Activated CD8-positive, alpha-beta memory T cell treated with anti-CD3 and anti-CD28 coated beads for 48 hours (primary cell): Measurements from ENCODE around the gene MTF2.
A peak's percentile ranks its signal among the peaks of the same experiment; 100 is the strongest.
"Not testable (repeated sequence)": the region's sequence is repeated elsewhere in the genome, so short reads cannot be mapped to it uniquely, and the experiment has no call there.

ENCODE experiments used
- DNase-seq, 3 experiments: peaks; one replicate each; pipeline ENCODE4 v3.0.0-alpha.2; 2020; ENCODE audit warnings: low read depth in 2 of 3, low spot score in 2 of 3

Gene MTF2

DNA sequence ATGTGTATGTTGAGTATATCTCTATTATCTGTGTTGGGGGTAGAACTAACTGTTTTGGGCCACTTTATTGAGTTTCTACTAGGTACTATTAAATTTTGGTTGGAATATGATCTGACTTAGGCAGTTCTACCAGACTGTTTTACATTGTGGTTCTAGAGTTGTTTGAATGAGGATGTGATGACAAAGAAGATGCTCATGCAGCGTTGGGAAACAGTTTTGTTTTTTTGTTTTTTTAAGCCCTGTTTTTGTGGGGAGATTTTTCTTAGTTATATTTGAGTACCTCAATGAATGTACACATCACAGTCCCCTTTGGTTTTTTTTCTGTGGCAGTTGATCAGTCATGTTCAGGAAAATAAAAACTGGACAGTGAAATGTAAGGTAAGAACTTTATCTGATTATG lies 61.0 kb downstream of the MTF2 start:
- no peak for DNase-seq

DNA sequence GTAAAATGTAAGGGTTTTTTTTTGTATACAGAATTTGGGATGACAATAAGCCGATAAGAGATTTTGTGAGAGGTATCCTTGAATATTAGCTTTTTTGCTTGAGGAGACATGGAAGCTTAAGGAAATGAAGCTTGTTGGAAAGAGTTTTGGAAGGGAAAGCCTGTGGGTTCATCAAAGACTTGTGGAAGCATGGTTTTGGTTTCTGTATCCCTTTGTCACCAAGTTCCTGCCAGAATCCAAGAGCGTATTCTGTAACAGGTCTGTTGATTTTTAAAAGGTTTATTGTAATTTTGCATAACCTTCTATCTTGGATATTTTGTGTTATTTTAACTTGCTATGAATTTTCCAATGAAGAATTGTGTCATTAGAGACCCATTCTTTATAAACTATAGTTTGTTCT lies 63.1 kb downstream of the MTF2 start:
- DNase-seq = no peak

- no peak for DNase-seq
Observed at GRCh38 chr1:93143136-93143535, 64.1 kb downstream of the MTF2 start.

DNA sequence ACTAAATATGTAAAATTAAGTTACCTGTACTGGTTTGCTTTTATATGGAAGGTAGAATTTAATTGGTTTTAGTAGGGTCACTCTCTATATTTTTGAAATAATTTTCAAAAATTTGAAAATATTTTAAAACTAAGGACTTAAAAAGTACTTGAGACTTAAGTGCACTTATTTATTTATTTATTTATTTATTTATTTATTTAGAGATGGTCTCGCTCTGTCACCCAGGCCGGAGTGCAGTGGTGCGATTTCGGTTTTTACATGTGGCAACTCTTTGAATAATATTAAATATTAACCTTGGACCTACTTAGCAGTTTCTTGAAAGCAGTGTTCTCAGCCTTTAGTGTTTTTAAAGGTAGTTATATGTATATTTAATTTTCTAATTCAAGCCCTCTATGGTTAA lies 64.7 kb downstream of the MTF2 start:
- DNase-seq = no peak

GRCh38 chr1:93148001-93148400 lies 68.9 kb downstream of the MTF2 start:
- DNase-seq = no peak

- no peak for DNase-seq
Observed at GRCh38 chr1:93150729-93151128, 71.6 kb downstream of the MTF2 start.

GRCh38 chr1:93151474-93151873 lies 72.4 kb downstream of the MTF2 start:
- no peak for DNase-seq

DNA sequence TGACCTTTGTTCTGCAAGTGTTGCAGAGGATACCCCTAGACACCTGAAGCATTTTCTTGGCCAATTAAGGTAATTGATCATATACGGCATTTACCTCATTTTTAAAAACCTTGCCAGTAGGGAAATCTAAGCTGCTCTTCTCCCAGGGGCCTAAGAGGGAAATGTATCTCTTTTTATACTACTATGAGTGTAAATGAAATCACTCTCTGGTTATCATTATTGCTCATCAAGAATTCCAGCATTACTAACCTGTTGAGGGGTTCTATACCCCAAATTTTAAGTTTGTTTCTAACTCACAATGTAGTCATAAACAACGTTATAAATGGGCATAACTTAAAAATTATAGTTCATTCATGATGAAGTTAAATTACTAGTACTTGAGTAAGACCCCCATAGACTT lies 73.8 kb downstream of the MTF2 start:
- no peak for DNase-seq

DNA sequence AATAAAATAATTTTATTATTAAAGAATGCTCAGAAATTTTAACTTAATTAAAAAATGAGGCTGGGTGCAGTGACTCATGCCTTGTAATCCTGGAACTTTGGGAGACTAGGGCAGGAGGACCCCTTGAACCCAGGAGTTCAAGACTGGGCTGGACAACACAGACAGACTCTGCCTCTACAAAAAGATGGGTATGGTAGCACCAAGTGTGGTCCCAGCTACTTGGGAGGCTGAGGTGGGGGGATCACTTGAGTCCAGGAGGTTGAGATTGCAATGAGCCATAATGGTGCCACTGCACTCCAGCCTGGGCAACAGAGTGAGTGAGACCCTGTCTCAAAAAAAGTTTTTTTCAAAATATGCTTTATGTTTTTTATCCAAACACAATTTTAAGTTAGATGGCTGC lies 75.8 kb downstream of the MTF2 start:
- DNase-seq = no peak

- DNase-seq = no peak
Observed at GRCh38 chr1:93155335-93155734, 76.3 kb downstream of the MTF2 start.

DNA sequence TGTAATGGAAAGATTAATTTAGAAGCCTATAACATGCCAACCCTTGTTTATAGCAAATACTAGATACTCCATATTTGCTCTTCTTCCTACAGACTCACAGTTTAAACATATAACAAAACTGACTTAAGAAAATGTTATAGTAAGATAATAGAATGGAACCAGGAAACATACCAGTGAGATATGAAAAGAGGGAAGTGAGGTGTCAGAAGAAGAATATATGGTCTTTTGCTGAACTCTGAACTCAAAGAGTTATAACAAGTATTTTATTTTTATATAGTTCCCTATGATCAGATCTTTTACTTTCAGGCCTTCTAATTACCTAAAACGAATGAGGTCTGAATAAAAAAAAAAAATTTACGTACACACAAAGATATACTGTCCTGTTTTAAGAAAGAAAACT lies 80.3 kb downstream of the MTF2 start:
- DNase-seq = no peak

- DNase-seq = not testable (repeated sequence)
Observed at GRCh38 chr1:93163314-93163713, 84.2 kb downstream of the MTF2 start.

DNA sequence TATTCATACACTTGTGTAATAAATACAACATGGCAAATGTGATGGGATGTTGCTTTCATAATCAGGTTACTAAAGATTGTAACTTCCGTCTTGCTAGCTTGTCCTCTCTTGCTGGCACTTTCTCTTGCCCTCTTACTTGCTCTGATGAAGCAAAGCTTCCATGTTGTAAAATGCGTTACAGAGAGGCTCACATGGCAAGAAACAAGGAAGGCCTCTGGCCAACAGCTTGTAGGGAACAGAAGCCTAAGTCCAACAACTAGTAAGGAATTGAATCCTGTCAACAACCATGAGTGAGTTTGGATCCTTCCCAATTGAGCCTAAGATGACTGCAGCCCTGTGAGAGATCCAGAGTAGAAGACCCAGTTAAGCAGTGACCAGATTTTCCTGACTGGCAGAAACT lies 85.7 kb downstream of the MTF2 start:
- DNase-seq = no peak

DNA sequence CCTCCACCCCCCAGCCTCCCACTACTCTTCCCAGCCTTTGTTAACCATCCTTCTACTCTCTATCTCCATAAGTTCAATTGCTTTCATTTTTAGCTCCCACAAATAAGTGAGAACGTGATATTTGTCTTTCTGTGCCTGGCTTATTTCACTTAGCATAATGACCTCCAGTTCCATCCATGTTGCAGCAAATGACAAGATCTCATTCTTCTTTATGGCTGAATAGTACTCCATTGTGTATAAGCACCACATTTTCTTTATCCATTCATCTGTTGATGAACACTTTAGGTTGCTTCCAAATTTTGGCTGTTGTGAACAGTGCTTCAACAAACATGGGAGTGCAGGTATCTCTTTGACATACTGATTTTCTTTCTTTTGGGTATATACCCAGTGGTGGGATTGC lies 86.8 kb downstream of the MTF2 start:
- not testable (repeated sequence) for DNase-seq

DNA sequence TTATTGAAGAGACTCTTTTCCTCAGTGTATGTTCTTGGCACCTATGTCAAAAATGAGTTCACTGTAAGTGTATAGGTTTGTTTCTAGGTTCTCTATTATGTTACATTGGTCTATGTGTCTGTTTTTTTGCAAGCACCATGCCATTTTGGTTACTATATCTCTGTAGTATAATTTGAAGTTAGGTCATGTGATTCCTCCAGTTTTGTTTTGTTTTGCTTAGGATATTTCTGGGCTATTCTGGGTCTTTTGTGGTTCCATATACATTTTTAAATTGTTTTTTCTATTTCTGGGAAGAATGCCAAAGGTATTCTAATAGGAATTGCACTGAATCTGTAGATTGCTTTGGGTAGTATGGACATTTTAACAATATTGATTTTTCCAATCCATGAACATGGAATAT lies 87.9 kb downstream of the MTF2 start:
- DNase-seq = no peak

- not testable (repeated sequence) for DNase-seq
Observed at GRCh38 chr1:93170141-93170678, 91.1 kb downstream of the MTF2 start.

DNA sequence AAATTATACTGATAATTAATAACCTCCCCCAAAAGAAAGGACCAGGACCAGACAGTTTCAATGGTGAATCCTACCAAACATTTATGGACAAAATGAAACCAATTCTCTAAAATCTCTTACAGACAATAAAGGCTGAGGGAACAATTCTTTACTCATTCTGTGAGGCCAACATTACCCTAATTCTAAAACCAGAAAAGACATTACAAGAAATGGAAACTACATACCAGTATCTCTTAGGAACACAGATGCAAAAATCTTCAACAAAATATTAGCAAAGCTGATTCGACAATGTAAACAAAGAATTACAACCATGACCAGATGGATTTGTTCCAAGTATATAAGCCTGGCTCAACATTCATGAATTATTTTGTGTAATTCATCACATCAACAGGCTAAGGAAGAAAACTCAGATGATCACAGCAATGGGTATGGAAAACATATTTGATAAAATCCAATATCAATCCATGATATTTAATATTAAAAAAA lies 92.5 kb downstream of the MTF2 start:
- no peak for DNase-seq

DNA sequence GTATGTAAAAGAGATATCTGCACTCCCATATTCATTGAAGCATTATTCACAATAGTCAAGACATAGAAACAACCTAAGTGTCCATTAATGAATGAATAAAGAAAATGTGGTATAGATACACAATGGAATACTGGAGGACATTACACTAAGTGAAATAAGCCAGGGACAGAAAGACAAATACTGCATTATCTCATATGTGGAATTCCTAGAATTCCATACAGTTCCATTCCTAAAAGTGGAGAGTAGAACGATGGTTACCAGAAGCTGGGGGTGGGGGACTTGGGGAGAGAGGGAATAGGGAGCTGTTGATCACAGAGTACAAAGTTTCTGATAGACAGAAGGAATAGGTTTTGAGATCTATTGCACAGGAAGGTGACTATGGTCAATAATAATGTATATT lies 93.7 kb downstream of the MTF2 start:
- DNase-seq = no peak

GRCh38 chr1:93174638-93175037 lies 95.6 kb downstream of the MTF2 start:
- not testable (repeated sequence) for DNase-seq

GRCh38 chr1:93177991-93178390 lies 98.9 kb downstream of the MTF2 start:
- no peak for DNase-seq

GRCh38 chr1:93178418-93178817 lies 99.3 kb downstream of the MTF2 start:
- DNase-seq = no peak

DNA sequence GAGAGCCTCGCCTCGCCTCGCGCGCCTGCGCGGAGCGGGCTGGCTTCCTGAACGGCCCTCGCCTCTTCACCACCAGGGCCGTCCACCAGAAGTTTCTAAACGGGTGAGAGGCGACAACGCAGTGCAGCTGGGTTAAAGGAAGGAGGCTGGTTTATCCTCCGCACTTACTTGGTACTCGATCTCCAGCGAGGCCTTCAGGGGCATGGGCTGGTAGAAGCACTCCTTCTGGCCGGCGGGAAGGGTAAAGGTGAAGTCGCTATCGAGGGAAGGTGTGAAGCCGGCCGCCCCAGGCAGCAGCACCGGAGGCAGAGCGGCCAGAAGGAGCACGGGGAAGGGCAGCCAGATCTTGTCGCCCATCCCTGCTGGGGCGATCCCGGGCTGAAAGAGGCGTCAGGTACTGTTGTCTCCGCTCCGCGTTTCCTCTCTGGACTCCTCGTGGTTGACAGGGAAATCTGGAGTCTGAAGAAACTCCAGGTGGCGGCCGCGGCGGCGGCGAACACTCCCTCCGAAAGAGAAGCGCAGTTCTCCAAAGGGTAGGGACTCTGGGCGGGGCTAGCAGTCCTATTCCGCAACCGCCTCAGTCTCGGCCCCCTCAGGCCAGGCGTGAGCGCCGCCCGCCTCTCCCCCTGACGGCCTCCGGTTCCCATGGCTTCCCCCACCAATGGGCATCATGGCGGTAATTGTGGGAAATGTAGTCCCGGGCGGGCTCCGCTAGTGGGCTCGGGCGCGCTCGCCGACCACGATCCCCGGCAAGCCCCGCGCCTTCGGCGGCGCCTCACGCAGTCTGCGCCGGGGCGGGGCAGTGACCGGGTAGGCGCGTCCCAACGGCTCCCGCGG lies 101.0 kb downstream of the MTF2 start, which contains the start of gene TMED5:
TMED5 (minus strand) TSS at position 528 of the 837 bp plus-strand sequence; CDS start at position 357, 171 bp downstream.
- peak; percentile 69 to 94 (median 85) for DNase-seq
